Smooth muscle cell (in vitro differentiated cells): Measurements from ENCODE around the gene SLC2A13. TPM values are rescaled to one million over a fixed set of nuclear protein-coding genes. Genes with fewer than 3 reads are reported as not detected.
A peak's percentile ranks its signal among the peaks of the same experiment; 100 is the strongest.

Source experiments
- DNase-seq: peaks from one replicate; lab custom pipeline; 2025; ENCODE audit not compliant: unreplicated experiment; lab: John Stamatoyannopoulos, UW
- H2AFZ ChIP-seq: fragments of 200-600 bp; sonication (generic); 2 replicates; pipeline ENCODE4 v1.6.0; 2016; ENCODE audit warnings: antibody characterized with exemption, low read depth, mild to moderate bottlenecking
- H3F3A ChIP-seq: fragments of 200-600 bp; sonication (generic); 2 replicates; pipeline ENCODE4 v1.6.0; 2017; ENCODE audit warnings: antibody characterized with exemption, low read depth
- H3K27ac ChIP-seq: fragments of 200-600 bp; sonication (generic); 2 replicates; pipeline ENCODE4 v1.5.1; 2016; ENCODE audit warnings: low read depth, mild to moderate bottlenecking
- H3K27me3 ChIP-seq: fragments of 200-600 bp; sonication (generic); 2 replicates; pipeline ENCODE4 v1.6.1; 2016; ENCODE audit warnings: low read depth, mild to moderate bottlenecking
- H3K36me3 ChIP-seq: fragments of 200-600 bp; sonication (generic); 2 replicates; pipeline ENCODE4 v1.5.1; 2016; ENCODE audit warnings: low read depth
- H3K4me1 ChIP-seq: fragments of 200-600 bp; sonication (generic); 2 replicates; pipeline ENCODE4 v1.5.1; 2016; ENCODE audit warnings: low read depth
- H3K4me2 ChIP-seq: fragments of 200-600 bp; sonication (generic); 2 replicates; pipeline ENCODE4 v1.6.0; 2016; ENCODE audit warnings: mild to moderate bottlenecking
- H3K4me3 ChIP-seq: fragments of 200-600 bp; sonication (generic); 2 replicates; pipeline ENCODE4 v1.5.1; 2016; ENCODE audit warnings: mild to moderate bottlenecking
- H3K79me2 ChIP-seq: fragments of 200-600 bp; sonication (generic); 2 replicates; pipeline ENCODE4 v1.6.0; 2016; ENCODE audit warnings: low read depth, mild to moderate bottlenecking
- H3K9ac ChIP-seq: fragments of 200-600 bp; sonication (generic); 2 replicates; pipeline ENCODE4 v1.6.0; 2016; ENCODE audit warnings: low read depth
- H3K9me3 ChIP-seq: fragments of 200-600 bp; sonication (generic); replicated peaks from 2 replicates; pipeline ENCODE4 v1.5.1; 2016; ENCODE audit warnings: low read depth
- H4K20me1 ChIP-seq: fragments of 200-600 bp; sonication (generic); 2 replicates; pipeline ENCODE4 v1.6.0; 2016; ENCODE audit warnings: low read depth
- WGBS: methylation state at CpG from one replicate; pipeline ENCODE4 v1.1.7; 2016; ENCODE audit warnings: low lambda C conversion rate; 5-methylcytosine and 5-hydroxymethylcytosine counted together
- polyA plus RNA-seq: library from polyadenylated mRNA; unstranded; fragments of >200 nt; fragmentation: Nextera tagmentation; extraction: Ambion mirVana; gene quantifications from 2 replicates; pipeline ENCODE4 v1.2.1, GENCODE V29; 2016
- total RNA-seq: library from RNA; depleted of rRNA; stranded (reverse); fragments of >200 nt; gene quantifications from 2 replicates; pipeline ENCODE4 v1.2.3, GENCODE V29; 2014
- TF ChIP-seq, protein P1 (sequence below): fragments of 200-600 bp; sonication (generic); IDR thresholded peaks from 2 replicates; pipeline ENCODE4 v1.5.1; 2017; ENCODE audit warnings: borderline replicate concordance, mild to moderate bottlenecking, antibody characterized with exemption; ENCODE audit not compliant: insufficient read depth, poor library complexity, severe bottlenecking

Gene SLC2A13
- total and polyA plus RNA-seq, 2 experiments from 2014 or later = 9.6 to 27.4 TPM

DNA sequence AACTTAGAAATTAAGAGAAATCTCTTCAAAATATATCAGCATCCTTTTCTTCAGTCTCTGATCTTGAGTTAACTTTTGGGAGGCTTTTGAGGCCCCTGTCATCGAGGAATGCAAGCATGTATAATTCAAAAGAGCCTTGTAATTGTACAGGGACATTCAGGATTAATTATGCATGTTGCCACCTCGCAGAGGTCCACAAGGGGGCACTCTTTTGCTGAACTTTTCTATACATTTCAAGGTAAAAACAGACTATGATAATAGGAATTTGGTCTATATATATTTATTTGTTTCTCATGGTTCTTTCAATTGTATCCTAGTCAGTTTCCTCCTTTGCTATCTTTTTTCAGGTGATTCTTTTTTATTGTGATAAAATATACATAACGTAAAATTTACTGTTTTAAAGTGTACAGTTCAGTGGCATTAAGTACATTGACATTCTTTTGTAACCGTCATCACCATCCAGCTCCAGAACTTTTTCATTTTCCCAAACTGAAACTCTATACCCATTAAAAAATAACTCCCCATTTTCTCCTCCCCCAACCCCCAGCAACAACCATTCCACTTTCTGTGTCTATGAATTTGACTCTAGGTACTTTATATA, 47.0 kb upstream of the SLC2A13 start:
- H4K20me1 ChIP-seq = no peaks in the 10 kb centered on the region
- no peak overlapping the region for H3K4me2 ChIP-seq
- WGBS = 44% methylated on average over 4 of the region's 4 CpGs
- DNase-seq = no peak
- no peaks in the 10 kb centered on the region for H3K79me2 ChIP-seq
- no peak overlapping the region for H3K4me3 ChIP-seq
- no peaks in the 10 kb centered on the region for H3F3A ChIP-seq
- no peak overlapping the region for H3K27ac ChIP-seq
- TF ChIP-seq, protein P1, sequence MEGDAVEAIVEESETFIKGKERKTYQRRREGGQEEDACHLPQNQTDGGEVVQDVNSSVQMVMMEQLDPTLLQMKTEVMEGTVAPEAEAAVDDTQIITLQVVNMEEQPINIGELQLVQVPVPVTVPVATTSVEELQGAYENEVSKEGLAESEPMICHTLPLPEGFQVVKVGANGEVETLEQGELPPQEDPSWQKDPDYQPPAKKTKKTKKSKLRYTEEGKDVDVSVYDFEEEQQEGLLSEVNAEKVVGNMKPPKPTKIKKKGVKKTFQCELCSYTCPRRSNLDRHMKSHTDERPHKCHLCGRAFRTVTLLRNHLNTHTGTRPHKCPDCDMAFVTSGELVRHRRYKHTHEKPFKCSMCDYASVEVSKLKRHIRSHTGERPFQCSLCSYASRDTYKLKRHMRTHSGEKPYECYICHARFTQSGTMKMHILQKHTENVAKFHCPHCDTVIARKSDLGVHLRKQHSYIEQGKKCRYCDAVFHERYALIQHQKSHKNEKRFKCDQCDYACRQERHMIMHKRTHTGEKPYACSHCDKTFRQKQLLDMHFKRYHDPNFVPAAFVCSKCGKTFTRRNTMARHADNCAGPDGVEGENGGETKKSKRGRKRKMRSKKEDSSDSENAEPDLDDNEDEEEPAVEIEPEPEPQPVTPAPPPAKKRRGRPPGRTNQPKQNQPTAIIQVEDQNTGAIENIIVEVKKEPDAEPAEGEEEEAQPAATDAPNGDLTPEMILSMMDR = peak; percentile 93
- H3K9me3 ChIP-seq = no peaks in the 10 kb centered on the region
- no peaks in the 10 kb centered on the region for H3K4me1 ChIP-seq
- no peak overlapping the region for H3K9ac ChIP-seq
- H3K36me3 ChIP-seq = no peaks in the 10 kb centered on the region
- no peaks in the 10 kb centered on the region for H3K27me3 ChIP-seq
- no peak overlapping the region for H2AFZ ChIP-seq

DNA sequence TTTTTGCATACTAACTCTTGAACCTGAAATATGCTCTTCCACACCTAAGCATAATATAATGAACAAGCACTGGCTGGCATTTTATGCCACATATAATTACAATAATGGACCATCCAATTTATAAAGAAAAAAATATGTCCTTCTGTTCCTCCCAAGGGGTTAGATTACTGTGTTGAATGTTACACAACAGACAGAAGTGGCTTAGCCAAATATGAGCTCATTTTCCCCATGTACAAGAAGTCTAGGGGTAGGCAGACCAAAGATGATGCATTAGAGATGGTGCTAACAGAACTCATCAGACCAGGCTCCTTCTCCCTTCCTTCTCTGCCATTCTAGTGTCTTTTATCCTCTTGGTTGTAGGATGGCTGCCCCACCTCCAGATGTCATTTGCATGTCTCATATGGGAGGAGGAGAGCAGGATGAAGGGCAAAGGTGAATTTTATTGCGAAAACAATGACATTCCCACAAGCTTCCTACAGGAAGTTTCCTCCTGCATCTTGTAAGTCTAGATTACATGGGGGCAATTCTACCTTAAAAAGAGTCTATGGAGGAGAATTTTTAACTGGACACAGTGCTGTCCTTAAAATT, 43.9 kb upstream of the SLC2A13 start:
- WGBS = 81% methylated on average over 1 of the region's 1 CpG
- no peak overlapping the region for H3K27ac ChIP-seq
- H3K9ac ChIP-seq = no peak overlapping the region
- H3K79me2 ChIP-seq = no peaks in the 10 kb centered on the region
- H4K20me1 ChIP-seq = no peaks in the 10 kb centered on the region
- H3K4me1 ChIP-seq = no peaks in the 10 kb centered on the region
- no peaks in the 10 kb centered on the region for H3F3A ChIP-seq
- H3K27me3 ChIP-seq = no peaks in the 10 kb centered on the region
- no peak overlapping the region for H2AFZ ChIP-seq
- no peak overlapping the region for H3K4me2 ChIP-seq
- no peak for DNase-seq
- no peaks in the 10 kb centered on the region for H3K9me3 ChIP-seq
- H3K36me3 ChIP-seq = no peaks in the 10 kb centered on the region
- no peak overlapping the region for H3K4me3 ChIP-seq
- TF ChIP-seq, protein P1 = no peak

DNA sequence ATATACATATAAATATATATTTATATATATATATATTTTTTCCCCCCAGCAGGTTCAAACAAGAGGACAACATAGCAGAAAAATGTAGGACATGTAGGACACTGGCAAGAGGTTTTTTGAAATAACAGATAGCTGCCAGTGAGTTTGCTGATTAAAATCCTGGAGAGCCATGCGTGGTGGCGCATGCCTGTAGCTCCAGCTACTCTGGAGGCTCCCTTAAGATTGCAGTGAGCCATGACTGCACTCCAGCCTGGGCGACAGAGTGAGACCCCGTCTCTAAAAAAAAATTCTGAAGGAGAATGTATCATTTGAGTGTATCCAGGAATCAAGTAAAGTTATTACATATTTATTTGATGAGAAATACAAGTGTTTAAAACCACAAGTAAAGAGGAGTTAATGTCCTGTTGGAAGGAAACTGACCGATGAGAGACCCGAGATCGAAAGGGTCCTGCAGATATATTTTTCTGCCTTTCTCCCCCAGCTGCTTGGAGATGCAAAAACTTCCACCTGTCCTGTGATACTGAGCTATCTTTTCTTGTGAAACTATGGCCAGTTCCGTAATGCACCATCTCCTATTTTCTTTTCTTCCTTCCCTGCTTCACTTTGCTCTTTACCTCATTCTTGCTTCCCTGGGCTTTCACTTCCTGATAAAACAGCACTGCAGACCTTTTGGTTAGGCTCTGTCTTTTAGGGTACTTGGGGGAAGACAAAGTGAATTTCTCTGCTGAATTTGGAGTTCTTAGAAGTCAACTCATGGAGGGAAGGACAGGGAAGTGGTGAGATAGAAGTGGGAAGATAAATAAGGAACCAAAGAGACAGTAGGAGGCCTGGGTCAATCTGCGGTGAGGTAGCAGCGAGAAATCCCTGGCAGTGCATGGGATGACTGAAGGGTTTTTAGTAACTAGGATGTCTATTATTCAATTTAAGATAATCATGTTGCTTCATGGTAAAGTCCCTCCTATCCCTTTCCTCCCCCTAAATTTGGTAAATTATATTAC, 41.2 kb upstream of the SLC2A13 start:
- no peaks in the 10 kb centered on the region for H3K27me3 ChIP-seq
- H4K20me1 ChIP-seq = no peaks in the 10 kb centered on the region
- no peak overlapping the region for H3K4me2 ChIP-seq
- no peak overlapping the region for H3K9ac ChIP-seq
- H2AFZ ChIP-seq = peak overlapping the region; percentile 74
- 76% methylated on average over 10 of the region's 10 CpGs for WGBS
- TF ChIP-seq, protein P1 = no peak
- no peaks in the 10 kb centered on the region for H3K36me3 ChIP-seq
- H3K27ac ChIP-seq = no peak overlapping the region
- no peaks in the 10 kb centered on the region for H3F3A ChIP-seq
- no peaks in the 10 kb centered on the region for H3K79me2 ChIP-seq
- DNase-seq = no peak
- no peak overlapping the region for H3K4me3 ChIP-seq
- no peaks in the 10 kb centered on the region for H3K4me1 ChIP-seq
- no peaks in the 10 kb centered on the region for H3K9me3 ChIP-seq
